IMR-90 (cell line): ENCODE results near the gene CCDC12. TPM values are rescaled to one million over a fixed set of nuclear protein-coding genes. Genes with fewer than 3 reads are reported as not detected.
A peak's percentile ranks its signal among the peaks of the same experiment; 100 is the strongest.

Source experiments
- ATAC-seq: fragments of 200-7000 bp; cut with Tn5 transposase; 2 replicates; pipeline ENCODE4 v1.9.1; 2020; ENCODE audit warnings: low read depth, mild to moderate bottlenecking, moderate library complexity
- BruUV-seq: library from RNA; stranded (reverse); fragments of 400-500 nt; replicated peaks from 2 replicates; lab custom pipeline; 2021; lab: Mats Ljungman, UMichigan
- CTCF ChIA-PET: fragments of 300-600 bp; formaldehyde crosslinking; extraction: SDS; loops from one replicate; lab custom pipeline; 2021; ENCODE audit warnings: antibody characterized with exemption; lab: Yijun Ruan, JAX
- POLR2A ChIA-PET: fragments of 300-600 bp; sonication (Branson Sonifier 250); formaldehyde crosslinking; loops from one replicate; lab custom pipeline; 2022; ENCODE audit warnings: antibody characterized with exemption; ENCODE audit not compliant: unreplicated experiment; lab: Charles Lee
- DNase-seq: peaks from one replicate; pipeline ENCODE4 v3.0.0; 2013
- H2AFZ ChIP-seq: replicated peaks from 2 replicates; pipeline ENCODE3; 2013; ENCODE audit warnings: low read length, mild to moderate bottlenecking; ENCODE audit not compliant: poor library complexity
- H2AK5ac ChIP-seq: 2 replicates; pipeline ENCODE4 v1.6.1; 2013; ENCODE audit warnings: low read depth, low read length, inconsistent platforms
- H2AK9ac ChIP-seq: replicated peaks from 2 replicates; pipeline ENCODE3; 2013; ENCODE audit warnings: mild to moderate bottlenecking, low read depth, low read length, moderate library complexity; ENCODE audit not compliant: poor library complexity
- H2BK120ac ChIP-seq: 2 replicates; pipeline ENCODE4 v1.6.1; 2013; ENCODE audit warnings: low read depth, low read length, inconsistent platforms
- H2BK15ac ChIP-seq: 3 replicates; pipeline ENCODE4 v1.6.1; 2013; ENCODE audit warnings: low read depth, low read length, inconsistent platforms
- H2BK20ac ChIP-seq: 2 replicates; pipeline ENCODE4 v1.6.1; 2013; ENCODE audit warnings: low read depth, mild to moderate bottlenecking, inconsistent platforms, low read length, moderate library complexity
- H2BK5ac ChIP-seq: 2 replicates; pipeline ENCODE4 v1.6.1; 2013; ENCODE audit warnings: mild to moderate bottlenecking, low read depth, low read length, inconsistent platforms; ENCODE audit not compliant: poor library complexity, severe bottlenecking
- H3K14ac ChIP-seq: replicated peaks from 2 replicates; pipeline ENCODE4 v1.6.1; 2013; ENCODE audit warnings: low read depth, low read length, inconsistent platforms
- H3K18ac ChIP-seq: 2 replicates; pipeline ENCODE4 v1.6.1; 2013; ENCODE audit warnings: low read depth, low read length, control low read depth
- H3K23ac ChIP-seq: 2 replicates; pipeline ENCODE4 v1.6.1; 2013; ENCODE audit warnings: low read depth, low read length, inconsistent platforms
- H3K27ac ChIP-seq: 2 replicates; pipeline ENCODE4 v1.5.1; 2013; ENCODE audit warnings: mild to moderate bottlenecking, control low read depth, low read length; ENCODE audit not compliant: insufficient read depth
- H3K27me3 ChIP-seq: 2 replicates; pipeline ENCODE4 v1.6.1; 2013; ENCODE audit warnings: low read length; ENCODE audit not compliant: control insufficient read depth, insufficient read depth
- H3K36me3 ChIP-seq: 2 replicates; pipeline ENCODE4 v1.6.1; 2013; ENCODE audit warnings: low read length, mixed read lengths; ENCODE audit not compliant: control insufficient read depth, insufficient read depth
- H3K4ac ChIP-seq: 2 replicates; pipeline ENCODE4 v1.6.1; 2013; ENCODE audit warnings: low read depth, low read length, inconsistent platforms
- H3K4me1 ChIP-seq: 2 replicates; pipeline ENCODE4 v1.6.1; 2013; ENCODE audit warnings: low read length, mixed read lengths; ENCODE audit not compliant: control insufficient read depth, insufficient read depth
- H3K4me2 ChIP-seq: 2 replicates; pipeline ENCODE4 v1.6.1; 2013; ENCODE audit warnings: low read depth, mild to moderate bottlenecking, control low read depth, low read length, moderate library complexity
- H3K4me3 ChIP-seq: 2 replicates; pipeline ENCODE4 v1.5.1; 2013; ENCODE audit warnings: low read depth, mild to moderate bottlenecking, control low read depth, low read length, moderate library complexity; ENCODE audit not compliant: insufficient read depth
- H3K56ac ChIP-seq: 2 replicates; pipeline ENCODE4 v1.6.1; 2013; ENCODE audit warnings: low read length, inconsistent platforms; ENCODE audit not compliant: insufficient read depth; ENCODE audit errors: extremely low read depth
- H3K79me1 ChIP-seq, 2 experiments: 2 replicates each; pipeline ENCODE4 v1.6.1; 2013; ENCODE audit warnings: low read length in 2 of 2, inconsistent platforms in 1 of 2, low read depth in 1 of 2
- H3K9ac ChIP-seq: 2 replicates; pipeline ENCODE4 v1.6.1; 2013; ENCODE audit warnings: low read depth, low read length, control low read depth
- H3K9me1 ChIP-seq: 2 replicates; pipeline ENCODE4 v1.6.1; 2013; ENCODE audit warnings: low read length, inconsistent platforms; ENCODE audit not compliant: insufficient read depth
- H3K9me3 ChIP-seq: 2 replicates; pipeline ENCODE4 v1.6.1; 2013; ENCODE audit warnings: low read length; ENCODE audit not compliant: control insufficient read depth, insufficient read depth
- H4K20me1 ChIP-seq: 2 replicates; pipeline ENCODE4 v1.6.1; 2013; ENCODE audit warnings: low read length, inconsistent platforms; ENCODE audit not compliant: insufficient read depth
- H4K5ac ChIP-seq: 2 replicates; pipeline ENCODE4 v1.6.1; 2013; ENCODE audit warnings: mild to moderate bottlenecking, low read depth, low read length, control low read depth
- H4K8ac ChIP-seq, 2 experiments: 2 replicates each; pipeline ENCODE4 v1.6.1; 2013; ENCODE audit warnings: low read depth in 2 of 2, low read length in 2 of 2, control low read depth in 1 of 2, inconsistent platforms in 1 of 2
- H4K91ac ChIP-seq: 2 replicates; pipeline ENCODE4 v1.6.1; 2013; ENCODE audit warnings: low read depth, low read length, inconsistent platforms; ENCODE audit not compliant: insufficient read depth
- NFE2L2 ChIP-seq: fragments of 150-350 bp; IDR thresholded peaks from 2 replicates; pipeline ENCODE4 v1.6.1; 2016; ENCODE audit warnings: low read depth, mild to moderate bottlenecking, low read length
- RFX5 ChIP-seq: IDR thresholded peaks from 2 replicates; pipeline ENCODE4 v1.8.0; 2012; ENCODE audit warnings: low read depth, mild to moderate bottlenecking, low read length, moderate library complexity
- WGBS, 2 experiments: methylation state at CpG; one replicate each; pipeline versions ENCODE4 v1.1.5 to v1.1.7; 2013; ENCODE audit warnings: missing lambda C conversion rate in 2 of 2; ENCODE audit not compliant: insufficient read length in 1 of 2; ENCODE audit errors: extremely low coverage in 2 of 2; 5-methylcytosine and 5-hydroxymethylcytosine counted together
- dilution Hi-C: fragments of 300-500 bp; cut with HindIII; formaldehyde crosslinking; loops from one replicate; pipeline ENCODE4 v1.14.3; 2018; ENCODE audit warnings: low sequenced_read_pairs; ENCODE audit not compliant: unreplicated experiment
- in situ Hi-C: fragments of 300-500 bp; cut with MboI; formaldehyde crosslinking; loops from 3 replicates; pipeline ENCODE4 v1.14.3; 2019; ENCODE audit warnings: low sequenced_read_pairs, inconsistent platforms, mixed read lengths
- intact Hi-C: fragments of 100-400 bp; cut with micrococcal nuclease; formaldehyde crosslinking; loops from 2 replicates; pipeline ENCODE4 v1.10.0; 2022
- polyA plus RNA-seq, 3 experiments: library from polyadenylated mRNA; depleted of rRNA; stranded (reverse); fragments of >200 nt; gene quantifications; 2 replicates each; pipeline ENCODE4 v1.2.3, GENCODE V29; 2012; ENCODE audit warnings: low replicate concordance in 1 of 3
- total RNA-seq: library from RNA; depleted of rRNA; stranded (reverse); fragments of >200 nt; gene quantifications from 2 replicates; pipeline ENCODE4 v1.2.3, GENCODE V29; 2012

CCDC12 gene
- total and polyA plus RNA-seq, 2 of the 4 experiments (the other 2 are of a cell fraction), result 15.2 to 35.1 TPM

DNA sequence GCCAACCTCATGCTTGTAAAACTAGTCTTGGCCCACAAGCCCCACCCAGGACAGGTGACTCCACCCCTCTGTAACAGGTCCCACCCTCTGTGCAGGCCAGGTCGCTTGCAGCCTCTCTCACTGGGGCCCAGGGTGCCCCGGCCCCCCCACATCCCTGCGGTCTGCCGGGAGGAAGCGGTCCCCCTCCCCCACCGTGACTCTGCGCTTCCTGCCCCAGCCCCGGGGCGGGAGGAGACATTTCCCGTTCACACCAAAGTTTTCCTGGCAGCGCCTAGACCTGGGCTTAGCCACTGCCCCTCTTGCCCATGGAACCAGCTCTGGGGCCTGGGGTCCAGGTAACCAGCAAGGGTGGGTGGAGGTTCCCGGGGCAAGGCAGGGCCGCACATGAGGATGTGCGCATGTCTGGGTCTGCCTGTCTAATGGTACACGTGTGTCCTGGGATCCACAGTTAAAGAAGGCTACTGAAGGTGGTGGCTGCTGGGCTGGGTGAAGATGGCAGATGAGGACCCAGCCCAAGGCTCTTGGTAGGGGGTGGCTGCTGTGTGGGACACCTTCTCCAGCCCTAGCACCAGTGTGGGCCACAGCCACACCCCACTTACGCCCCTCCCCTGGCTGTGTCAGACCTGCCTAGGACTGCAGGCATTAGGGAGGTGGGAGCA is 11.3 kb upstream of the CCDC12 start:
- Histone ChIP-seq H3K14ac (0 out of 2 replicates have a peak overlapping the region, but pooled peaks have one; percentile 32), H4K20me1 (no peaks in the 10 kb centered on the region), H3K36me3 (no peaks in the 10 kb centered on the region; the same call in 1 of the 2 replicates), H2AK5ac (peak overlapping the region; percentile 70), H4K5ac (no peak overlapping the region), H3K9me1 (peaks cover 5% of the 10 kb centered on the region), H3K4me1 (no peaks in the 10 kb centered on the region), H3K18ac (no peak overlapping the region), H3K4me3 (no peak overlapping the region), H2BK5ac (peak overlapping the region; percentile 35), H3K23ac (no peak overlapping the region), H4K91ac (no peak overlapping the region; the same call in 1 of the 2 replicates), H3K27me3 (no peaks in the 10 kb centered on the region), H2AK9ac (no peak overlapping the region), H3K4me2 (no peak overlapping the region), H2AFZ (peak overlapping the region; percentile 82), H2BK120ac (peak overlapping the region; percentile 64; the same call in 1 of the 2 replicates), H2BK15ac (peak overlapping the region; percentile 60; the same call in 1 of the 3 replicates), H3K56ac (no peak overlapping the region), H3K9me3 (no peaks in the 10 kb centered on the region), H4K8ac (peak overlapping the region; percentile 11 to 69; a peak in 2 of 4 replicates), H3K27ac (no peak overlapping the region), H3K9ac (no peak overlapping the region), H2BK20ac (peak overlapping the region; percentile 53; the same call in 1 of the 2 replicates), H3K79me1 (no peaks in the 10 kb centered on the region), H3K4ac (peak overlapping the region; percentile 77; the same call in 1 of the 2 replicates)
- peak; percentile 32 for ATAC-seq
- intact Hi-C loops (no loop called here), in situ Hi-C loops (no loop called here), dilution Hi-C loops (no loop called here)
- POLR2A ChIA-PET, result no interaction called here
- no peak for DNase-seq
- CTCF ChIA-PET, result no interaction called here
- no TSS peak for BruUV-seq
- TF ChIP-seq RFX5 (no peak), NFE2L2 (peak; percentile 36; the same call in 1 of the 2 replicates)
- WGBS, 2 experiments, result 88% methylated on average over 3 of the region's 16 CpGs; no CpG with 5 or more reads in 1 of the 2 experiments
